ENCODE measurements around the gene SLC25A53.
A peak's percentile ranks its signal among the peaks of the same experiment; 100 is the strongest.

The SLC25A53 gene, protein sequence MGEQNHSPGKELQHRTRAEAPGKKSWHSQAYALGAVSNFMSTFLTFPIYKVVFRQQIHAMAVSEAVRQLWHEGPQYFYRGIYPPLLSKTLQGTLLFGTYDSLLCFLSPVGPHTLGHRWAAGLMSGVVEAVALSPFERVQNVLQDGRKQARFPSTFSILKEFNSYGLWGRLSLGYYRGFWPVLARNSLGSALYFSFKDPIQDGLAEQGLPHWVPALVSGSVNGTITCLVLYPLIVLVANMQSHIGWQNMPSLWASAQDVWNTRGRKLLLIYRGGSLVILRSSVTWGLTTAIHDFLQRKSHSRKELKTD

DNA sequence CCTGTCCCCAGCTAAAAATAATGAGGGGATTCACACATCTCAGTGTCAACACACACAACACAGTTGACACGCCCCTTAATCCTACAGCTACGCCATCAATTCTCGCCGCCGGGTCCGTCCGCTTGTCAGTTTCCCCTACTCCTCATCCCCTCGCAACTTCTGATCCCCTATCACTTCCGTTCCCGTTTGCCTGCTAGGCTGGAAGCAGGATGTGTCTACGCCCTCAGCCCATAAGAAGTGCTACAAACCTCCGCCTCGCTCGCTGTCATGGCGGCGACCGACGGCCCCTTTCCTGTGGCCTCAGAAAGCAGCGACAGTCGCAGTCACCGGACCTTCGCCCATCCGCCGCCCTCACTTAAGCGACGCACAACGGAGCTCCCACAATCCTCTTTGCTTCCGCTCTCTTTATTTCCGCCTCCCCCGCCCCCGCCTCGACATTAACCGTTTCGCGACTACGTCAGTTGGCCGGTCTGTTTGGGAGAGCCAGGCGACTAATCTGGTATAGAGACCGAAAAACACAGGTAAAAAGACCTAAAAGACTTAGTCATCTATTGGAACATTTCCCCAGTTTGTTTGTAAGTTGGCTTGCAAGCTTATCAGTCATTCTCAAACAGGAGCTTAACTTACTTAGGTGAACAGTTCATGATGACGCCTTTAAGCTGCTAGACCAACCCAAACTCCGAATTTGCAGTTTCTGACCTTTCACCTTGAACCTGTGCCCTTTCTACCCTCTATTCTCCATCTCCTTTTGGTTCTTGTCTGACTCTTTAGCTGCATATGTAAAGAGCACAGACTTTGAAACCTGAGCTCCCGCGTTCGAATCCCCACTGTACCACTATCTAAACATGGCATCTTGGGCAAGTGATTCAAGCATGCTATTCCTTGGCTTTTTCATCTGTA is at the start of gene SLC25A53:
Gene SLC25A53, minus strand, starts transcription at position 380 of the 900 bp plus-strand sequence. CDS start 51,752 bp downstream, outside the sequence.
- peak; percentile 61 for DNase-seq (ENCODE audit: low read depth)

DNA sequence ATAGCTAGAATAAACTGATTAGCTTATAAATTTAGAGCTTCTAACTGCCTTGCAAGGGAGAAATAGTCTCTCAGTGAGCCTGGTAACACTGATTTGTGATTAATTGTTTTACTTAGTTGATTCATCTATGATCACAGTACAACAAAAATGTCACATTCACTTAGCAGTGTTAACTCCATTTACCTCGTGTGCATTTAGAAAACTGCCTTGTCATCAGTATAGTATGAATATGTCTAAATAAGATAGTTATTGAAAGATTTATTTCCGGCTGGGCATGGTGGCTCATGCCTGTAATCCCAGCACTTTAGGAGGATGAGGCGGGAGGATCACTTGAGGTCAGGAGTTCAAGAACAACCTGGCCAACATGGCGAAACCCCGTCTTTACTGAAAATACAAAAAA is 48.7 kb upstream of the SLC25A53 start:
- DNase-seq (ENCODE audit: low read depth) = no peak

DNA sequence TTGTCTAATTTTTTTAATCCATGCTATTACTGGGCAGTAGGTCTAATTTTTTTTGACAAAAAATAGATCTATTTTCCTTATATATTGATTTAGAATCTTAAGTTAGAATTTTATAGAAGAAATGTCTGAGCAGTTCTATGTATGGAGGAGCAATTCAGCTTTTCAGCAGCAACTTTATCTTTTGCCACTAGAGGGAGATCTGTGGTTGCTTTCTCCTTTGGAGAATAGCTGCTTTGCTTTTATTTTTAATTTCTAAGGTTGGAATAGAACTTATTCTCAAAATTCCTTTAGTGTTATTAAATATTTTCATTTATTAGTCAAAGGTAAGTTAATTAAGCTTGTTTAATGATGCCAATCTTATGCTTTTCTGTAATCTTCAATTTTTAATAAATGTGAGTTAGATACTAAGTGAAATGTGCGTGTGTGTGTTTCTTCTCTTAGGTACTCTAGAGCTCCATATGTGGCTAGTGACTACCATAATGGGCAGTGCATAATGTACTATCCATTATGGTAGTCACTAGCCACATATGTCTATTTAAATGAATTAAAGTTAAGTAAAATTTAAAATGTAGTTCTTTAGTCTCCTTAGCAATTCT is 38.8 kb upstream of the SLC25A53 start:
- DNase-seq (ENCODE audit: low read depth) = no peak

DNA sequence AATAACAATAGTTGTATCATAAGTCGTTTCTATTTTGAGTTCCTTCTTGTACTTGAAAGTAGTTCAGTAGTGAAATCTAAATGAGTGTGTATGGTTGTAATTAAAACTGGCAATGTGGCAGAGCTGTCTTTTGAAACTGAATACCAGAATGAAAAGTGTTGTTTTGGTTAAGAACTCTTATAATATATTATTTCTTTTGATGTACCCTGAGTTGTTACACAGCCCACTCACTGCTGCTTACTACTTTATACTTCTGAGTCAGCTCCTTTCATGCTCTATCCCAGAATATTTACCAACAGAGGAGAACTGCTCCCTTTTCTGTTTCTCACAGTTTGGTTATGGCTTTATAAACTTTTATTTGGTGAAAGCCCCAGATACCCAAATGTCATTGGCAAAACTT is 38.2 kb upstream of the SLC25A53 start:
- DNase-seq (ENCODE audit: low read depth) = no peak

DNA sequence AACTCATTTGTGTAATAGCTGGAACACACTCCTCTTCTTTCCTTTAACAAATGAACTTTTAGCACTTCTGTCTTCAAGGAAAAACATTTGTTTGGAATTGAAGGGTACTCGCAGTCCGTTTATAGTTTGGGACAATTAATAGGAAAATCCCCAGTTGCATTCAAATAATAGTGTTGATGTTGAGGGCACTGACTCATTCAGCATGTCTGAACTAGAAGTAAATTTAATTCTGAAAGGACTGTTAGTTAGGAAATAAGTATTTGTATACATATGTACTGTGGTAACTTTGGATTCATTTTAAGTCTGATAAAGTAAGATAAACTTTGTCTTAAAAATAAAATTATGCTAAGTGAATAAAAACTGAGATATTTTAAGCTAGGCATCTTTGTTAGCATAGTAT is 36.7 kb upstream of the SLC25A53 start:
- DNase-seq (ENCODE audit: low read depth) = no peak

DNA sequence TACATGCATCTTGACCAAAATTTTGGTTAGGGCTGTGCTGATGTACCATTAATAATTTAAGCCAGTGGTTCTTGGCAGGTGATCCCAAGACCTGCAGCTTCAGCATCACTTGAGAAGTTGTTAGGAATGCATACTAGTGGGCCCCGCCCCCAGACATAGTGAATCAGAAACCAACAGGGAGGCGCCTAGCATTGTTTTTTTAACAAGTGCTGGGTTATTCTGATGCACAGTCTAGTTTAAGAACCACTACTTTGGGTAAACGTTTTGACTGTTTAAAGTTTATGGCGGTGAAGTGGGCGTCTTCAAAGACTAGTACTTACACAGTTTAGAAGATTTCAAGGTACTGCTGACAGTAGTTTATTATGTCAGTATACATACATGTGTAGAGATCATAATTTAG is 33.0 kb upstream of the SLC25A53 start:
- DNase-seq (ENCODE audit: low read depth) = no peak

DNA sequence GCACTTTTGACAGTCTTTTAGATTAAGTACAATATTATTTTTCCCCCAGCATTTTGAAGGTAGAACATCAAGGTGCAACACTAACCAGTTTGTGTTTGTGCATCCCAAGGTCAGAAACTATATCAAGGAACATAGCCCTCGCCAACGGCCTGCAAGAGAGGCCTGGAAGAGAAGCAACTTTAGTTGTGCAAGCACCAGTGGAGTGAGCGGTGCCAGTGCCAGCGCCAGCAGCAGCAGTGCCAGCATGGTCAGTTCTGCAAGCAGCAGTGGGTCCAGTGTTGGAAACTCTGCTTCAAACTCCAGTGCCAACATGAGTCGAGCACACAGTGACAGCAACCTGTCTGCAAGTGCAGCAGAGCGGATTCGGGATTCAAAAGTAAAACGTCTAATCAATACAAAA is 31.1 kb upstream of the SLC25A53 start:
- no peak for DNase-seq (ENCODE audit: low read depth)

DNA sequence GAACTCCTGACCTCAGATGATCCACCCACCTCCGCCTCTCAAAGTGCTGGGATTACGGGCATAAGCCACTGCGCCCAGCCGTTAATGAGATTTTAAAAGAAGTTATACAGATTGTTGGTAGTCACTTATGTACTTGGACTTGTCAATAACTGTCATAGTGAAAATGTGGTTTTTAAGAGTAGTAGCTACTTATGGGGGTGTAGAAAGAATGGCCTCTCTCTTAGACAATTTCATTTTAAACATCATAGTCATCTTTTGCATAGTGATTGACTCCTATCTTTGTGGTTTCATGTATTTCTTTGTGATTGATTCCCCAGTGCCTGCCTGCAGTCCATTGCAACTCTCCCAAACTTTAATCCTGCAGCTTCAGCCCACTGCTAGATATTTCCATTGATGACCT is 26.9 kb upstream of the SLC25A53 start:
- DNase-seq (ENCODE audit: low read depth) = no peak

DNA sequence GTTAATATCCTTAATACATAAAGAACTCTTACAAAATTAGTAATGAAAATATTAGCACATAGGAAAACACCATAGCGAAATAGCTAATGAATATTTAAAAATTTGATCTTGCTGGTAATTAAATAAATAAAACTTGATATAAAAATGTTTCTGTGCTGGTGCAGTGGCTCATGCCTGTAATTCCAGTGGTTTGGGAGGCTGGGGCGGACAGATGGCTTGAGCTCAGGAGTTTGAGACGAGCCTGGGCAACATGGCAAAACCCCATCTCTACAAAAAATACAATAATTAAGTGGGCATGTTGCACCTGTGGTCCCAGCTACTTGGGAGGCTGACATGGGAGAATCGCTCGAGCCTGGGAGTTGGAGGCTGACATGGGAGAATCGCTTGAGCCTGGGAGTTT is 17.0 kb upstream of the SLC25A53 start:
- DNase-seq (ENCODE audit: low read depth) = no peak

DNA sequence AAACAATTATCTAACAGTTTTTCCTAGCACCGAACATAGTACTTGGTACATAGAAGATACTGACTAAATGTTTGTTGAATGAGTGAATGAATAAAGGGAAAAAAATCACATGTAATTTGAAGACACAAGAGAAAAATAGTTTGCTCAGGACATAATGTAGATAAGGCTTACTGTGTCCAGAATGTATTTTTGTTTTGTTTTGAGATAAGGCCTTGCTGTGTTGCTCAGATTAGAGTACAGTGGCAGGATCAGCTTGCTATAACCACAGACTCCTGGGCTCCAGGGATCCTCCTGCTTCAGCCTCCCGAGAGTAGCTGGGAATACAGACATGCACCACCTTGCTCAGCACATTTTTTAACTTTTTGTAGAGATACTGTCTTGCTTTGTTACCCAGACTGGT is 16.0 kb upstream of the SLC25A53 start:
- no peak for DNase-seq (ENCODE audit: low read depth)

DNA sequence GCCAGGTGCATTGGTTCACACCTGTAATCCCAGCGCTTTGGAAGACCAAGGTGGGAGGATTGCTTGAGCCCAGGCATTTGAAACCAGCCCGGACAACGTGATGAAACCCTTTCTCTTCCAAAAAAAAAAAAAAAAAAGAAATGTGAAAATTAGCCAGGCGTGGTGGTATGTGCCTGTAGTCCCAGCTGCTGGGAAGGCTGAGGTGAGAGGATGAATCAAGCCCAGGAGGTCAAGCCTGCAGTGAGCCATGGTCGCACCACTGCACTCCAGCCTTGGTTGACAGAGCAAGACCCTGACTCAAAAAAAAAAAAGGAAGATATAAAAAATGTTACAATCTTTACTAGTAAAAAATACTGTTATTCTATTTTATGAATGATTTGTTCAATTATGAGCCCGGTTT is 15.3 kb upstream of the SLC25A53 start:
- DNase-seq (ENCODE audit: low read depth) = no peak

DNA sequence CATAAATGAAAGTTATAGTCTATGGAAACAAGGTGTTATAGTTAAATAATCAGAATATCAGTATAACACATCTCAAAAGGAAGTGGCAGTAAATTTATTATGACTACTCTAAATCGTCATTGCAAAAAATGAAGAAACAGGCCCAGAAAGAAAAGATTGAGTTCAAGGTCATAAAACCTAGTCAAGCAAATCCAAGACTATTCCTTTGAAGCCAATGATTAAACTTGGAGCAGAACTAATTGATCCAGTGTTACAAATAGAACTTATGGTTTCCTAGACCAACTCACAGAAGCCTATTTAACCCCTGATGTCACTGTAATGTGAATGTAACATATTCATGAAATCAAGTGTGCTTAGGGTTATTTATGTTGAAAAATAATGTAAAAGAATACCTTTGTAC is 11.3 kb upstream of the SLC25A53 start:
- DNase-seq (ENCODE audit: low read depth) = no peak

DNA sequence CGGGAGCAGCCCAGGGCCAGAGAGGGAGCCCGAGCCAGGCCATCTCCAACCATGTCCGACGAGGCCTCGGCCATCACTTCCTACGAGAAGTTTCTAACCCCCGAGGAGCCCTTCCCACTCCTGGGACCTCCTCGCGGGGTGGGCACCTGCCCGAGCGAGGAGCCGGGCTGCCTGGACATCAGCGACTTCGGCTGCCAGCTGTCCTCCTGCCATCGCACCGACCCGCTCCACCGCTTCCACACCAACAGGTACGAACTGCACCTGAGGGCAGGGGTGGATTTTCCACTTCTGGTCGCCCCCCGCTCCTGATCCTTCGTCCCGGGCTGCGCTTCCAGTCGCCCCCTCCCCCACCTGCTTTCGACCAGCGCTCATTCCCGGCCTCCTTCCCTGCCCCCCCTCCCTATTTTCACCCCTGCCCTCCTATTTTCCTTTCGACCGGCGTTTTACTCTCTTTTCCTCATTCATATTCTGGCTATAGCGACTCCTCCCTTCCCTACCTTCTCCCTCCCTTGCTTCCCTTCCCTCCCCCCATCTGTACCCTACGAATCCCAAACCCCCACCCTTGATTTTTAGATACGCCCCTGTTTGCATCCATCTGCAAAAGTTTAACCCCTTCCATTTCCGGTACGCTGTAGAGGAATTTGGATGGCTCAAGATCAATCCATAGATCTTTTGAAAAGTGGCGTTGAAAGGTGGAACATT is 10.1 kb upstream of the SLC25A53 start:
- no peak for DNase-seq (ENCODE audit: low read depth)

DNA sequence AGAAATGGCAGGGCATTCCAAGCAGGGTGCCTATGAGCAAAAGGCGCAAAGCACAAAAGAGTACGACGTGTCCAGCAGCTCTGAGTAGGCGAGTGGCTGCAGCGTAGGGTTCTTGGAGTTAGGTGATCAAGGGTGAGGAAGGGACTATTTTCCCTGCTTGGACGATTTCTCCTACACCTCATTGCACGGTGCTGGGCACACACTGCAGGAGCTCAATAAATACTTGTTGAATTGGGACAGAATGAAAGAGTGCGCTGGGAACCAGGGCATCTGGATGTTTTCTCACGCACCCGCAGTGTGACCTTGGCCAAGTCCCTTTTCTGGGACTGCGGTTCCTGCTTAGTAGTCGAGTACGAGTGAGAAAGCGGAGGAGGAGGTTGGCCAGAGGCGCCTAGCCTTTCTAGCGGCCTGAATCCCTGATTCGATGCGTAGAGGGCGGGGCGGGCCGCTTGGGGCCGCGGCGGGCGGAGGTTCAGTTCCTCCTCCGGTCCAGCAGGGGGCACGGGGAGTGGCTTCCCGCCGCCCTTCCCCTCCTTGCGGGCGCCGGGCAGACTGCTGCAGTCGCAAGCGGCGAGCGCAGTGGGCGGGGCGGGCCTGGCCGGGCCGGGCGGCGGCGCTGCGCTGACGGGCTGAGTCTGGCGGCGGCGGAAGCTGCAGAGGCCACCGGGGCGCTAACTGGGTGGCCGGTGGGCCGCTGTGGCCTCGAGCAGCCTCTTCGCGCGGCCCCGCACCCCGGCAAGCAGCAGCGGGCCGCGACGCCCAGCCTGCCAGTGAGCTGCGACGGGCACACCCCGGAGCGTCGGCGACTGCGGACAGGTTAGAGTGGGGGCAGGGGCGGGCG is 9.3 kb upstream of the SLC25A53 start, which contains the start of gene FAM199X:
Gene FAM199X, plus strand, starts transcription at position 560 of the 841 bp plus-strand sequence. CDS start 333 bp downstream, outside the sequence.
- peak; percentile 38 for DNase-seq (ENCODE audit: low read depth)

DNA sequence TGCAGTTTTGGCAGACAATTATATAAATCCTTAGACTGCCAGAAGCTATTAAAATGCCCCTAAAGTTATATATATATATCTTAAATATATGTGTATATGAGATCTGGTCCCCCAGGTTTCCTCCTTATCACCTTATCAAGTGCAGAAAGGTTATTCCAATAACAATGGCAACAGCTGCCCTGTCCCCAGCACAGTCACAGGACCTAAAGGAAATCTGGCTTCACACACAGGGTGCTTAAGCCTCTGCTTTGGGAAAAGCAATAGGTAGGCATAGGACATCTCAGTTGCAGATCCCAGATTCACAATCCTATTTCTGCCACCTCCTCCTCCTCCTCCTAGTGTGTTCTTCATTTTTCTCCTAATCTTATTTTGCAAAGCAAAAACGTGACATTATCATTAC is 5.8 kb downstream of the SLC25A53 start:
- DNase-seq (ENCODE audit: low read depth) = no peak

DNA sequence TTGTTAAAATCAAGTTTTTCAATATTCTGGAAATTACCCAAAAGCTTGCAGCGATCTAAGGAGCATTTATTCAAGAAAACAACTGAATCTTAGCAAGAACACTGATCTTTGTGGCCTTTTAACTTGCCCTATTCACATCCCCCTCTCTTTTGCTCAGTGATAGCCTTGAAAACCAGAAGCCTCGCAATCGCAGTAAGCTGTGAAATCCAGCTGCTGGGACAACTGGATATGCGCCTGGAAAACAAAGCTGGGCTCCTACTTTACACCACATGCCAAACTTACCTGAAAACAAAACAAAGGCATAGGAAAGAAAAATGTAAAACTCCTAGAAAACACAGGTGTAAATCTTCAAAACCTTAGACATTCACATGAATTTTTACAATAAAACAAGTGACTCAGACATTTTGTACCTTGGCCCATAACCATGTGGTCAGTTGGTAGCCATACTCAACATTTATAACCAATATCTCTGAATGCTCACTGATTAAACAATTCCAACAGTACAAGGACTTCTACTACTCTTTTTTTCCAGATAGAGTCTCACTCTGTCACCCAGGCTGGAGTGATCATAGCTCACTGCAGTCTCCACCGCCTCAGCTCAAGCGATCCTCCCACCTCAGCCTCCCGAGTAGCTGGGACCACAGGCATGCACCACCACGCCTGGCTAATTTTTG is 15.6 kb downstream of the SLC25A53 start:
- no peak for DNase-seq (ENCODE audit: low read depth)

DNA sequence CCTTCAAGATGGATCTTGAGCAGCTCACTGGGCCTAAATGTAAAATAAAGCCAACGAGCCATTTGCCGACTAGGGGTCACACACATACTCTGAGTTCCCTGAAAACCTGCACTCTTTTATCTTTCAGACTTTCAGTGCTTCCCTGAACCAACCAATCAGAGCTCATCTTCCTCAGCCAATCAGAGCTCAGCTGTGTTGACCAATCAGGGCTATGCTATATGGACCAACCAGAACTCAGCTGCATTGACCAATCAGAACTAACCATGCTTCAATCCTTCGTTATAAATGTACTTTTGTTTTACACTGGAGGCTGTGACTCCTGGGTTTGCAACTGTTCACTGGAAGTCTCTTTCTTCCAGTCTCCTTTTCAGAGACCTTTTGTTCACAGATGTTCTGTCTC is 19.3 kb downstream of the SLC25A53 start:
- no peak for DNase-seq (ENCODE audit: low read depth)

DNA sequence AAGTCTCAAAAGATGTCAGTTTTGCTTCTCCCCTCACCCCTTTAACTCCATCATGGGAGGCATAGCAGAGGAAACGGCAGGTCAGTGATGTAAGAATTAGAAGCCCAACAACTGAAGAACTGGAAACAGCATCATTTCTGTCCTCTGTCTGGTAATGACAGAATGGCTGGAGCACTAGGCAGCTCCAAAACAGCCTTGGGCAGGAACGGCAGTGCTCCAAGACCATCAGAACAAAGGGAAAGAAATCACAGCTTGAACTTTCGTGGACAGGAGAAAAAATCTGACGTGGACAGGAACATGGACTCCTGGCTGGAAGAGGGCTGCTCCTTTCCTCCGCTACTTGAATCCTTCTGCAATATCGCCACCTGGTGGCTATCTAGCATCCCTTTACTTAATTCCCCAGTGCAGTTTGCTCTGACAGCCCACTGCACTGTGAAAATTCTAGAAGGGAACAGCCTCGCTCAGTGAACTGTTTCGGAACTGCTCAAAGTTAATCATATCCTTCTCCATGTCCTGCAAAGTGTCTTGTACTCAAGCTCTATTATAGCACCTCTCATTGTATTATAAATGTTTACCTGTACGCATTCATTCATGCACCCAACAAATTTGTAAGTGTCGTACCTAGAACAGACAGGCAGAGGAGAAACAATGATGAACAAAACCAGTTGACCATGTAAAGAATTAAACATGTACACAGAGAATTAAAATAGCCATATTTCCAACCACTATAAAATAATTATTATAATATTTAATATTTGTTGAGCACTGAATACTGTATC is 20.4 kb downstream of the SLC25A53 start:
- no peak for DNase-seq (ENCODE audit: low read depth)

DNA sequence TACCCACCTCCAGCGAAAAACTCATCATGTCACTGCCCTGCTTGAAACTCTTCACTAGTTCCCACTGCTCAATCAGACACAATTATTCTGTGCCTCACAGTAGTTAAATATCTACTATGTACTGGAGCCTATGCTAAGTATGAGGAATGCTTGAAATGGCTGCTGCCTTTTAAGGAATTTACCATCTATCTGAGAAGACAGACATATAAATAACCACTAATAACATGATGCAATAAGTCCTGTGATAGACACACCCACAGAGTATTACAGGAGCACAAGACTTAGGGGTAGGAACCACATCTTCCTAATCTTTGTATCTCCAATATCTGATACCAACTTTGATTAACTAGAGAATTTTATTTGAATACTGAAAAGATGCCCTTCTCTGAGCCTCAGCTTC is 21.1 kb downstream of the SLC25A53 start:
- no peak for DNase-seq (ENCODE audit: low read depth)
